Endometrium (tissue), 2 donors: Measurements from ENCODE around the gene ABCC6.
"Not testable (repeated sequence)": the region's sequence is repeated elsewhere in the genome, so short reads cannot be mapped to it uniquely, and the experiment has no call there.

Experiments used
- FAIRE-seq: peaks from 2 replicates; lab custom pipeline; 2012; peaks lifted over from hg19 to GRCh38; lab: Jason Lieb, UNC
- donor health status: control.
- donor health status: control.

Gene ABCC6

GRCh38 chr16:16190546-16190945, 32.7 kb downstream of the ABCC6 start:
- FAIRE-seq: no peak

- no peak for FAIRE-seq
These were observed 33.5 kb downstream of the ABCC6 start for GRCh38 chr16:16189842-16190241.

- no peak for FAIRE-seq
These were observed 34.5 kb downstream of the ABCC6 start for GRCh38 chr16:16188827-16189226.

- FAIRE-seq: no peak
These were observed 36.5 kb downstream of the ABCC6 start for GRCh38 chr16:16186820-16187219.

GRCh38 chr16:16185095-16185494, 38.2 kb downstream of the ABCC6 start:
- FAIRE-seq: no peak

- no peak for FAIRE-seq
These were observed 38.7 kb downstream of the ABCC6 start for GRCh38 chr16:16184594-16184993.

- no peak for FAIRE-seq
These were observed 39.7 kb downstream of the ABCC6 start for GRCh38 chr16:16183562-16183961.

- no peak for FAIRE-seq
These were observed 40.4 kb downstream of the ABCC6 start for GRCh38 chr16:16182918-16183317.

GRCh38 chr16:16181748-16182147, 41.5 kb downstream of the ABCC6 start:
- FAIRE-seq: not testable (repeated sequence)

GRCh38 chr16:16178455-16179162, 44.7 kb downstream of the ABCC6 start:
- FAIRE-seq: no peak

- no peak for FAIRE-seq
These were observed 47.0 kb downstream of the ABCC6 start for GRCh38 chr16:16176328-16176727.

GRCh38 chr16:16175296-16175695, 48.0 kb downstream of the ABCC6 start:
- FAIRE-seq: no peak

GRCh38 chr16:16172991-16173390, 50.3 kb downstream of the ABCC6 start:
- FAIRE-seq: no peak

- no peak for FAIRE-seq
These were observed 51.9 kb downstream of the ABCC6 start for GRCh38 chr16:16171332-16171919.

- no peak for FAIRE-seq
These were observed 53.7 kb downstream of the ABCC6 start for GRCh38 chr16:16169615-16170014.

- no peak for FAIRE-seq
These were observed 54.9 kb downstream of the ABCC6 start for GRCh38 chr16:16168431-16168830.

- no peak for FAIRE-seq
These were observed 55.4 kb downstream of the ABCC6 start for GRCh38 chr16:16167927-16168326.

- no peak for FAIRE-seq
These were observed 56.3 kb downstream of the ABCC6 start for GRCh38 chr16:16166949-16167348.

GRCh38 chr16:16166085-16166484, 57.2 kb downstream of the ABCC6 start:
- no peak for FAIRE-seq

GRCh38 chr16:16164243-16164642, 59.1 kb downstream of the ABCC6 start:
- FAIRE-seq: no peak

- no peak for FAIRE-seq
These were observed 59.7 kb downstream of the ABCC6 start for GRCh38 chr16:16163571-16163970.

GRCh38 chr16:16163109-16163508, 60.2 kb downstream of the ABCC6 start:
- no peak for FAIRE-seq

GRCh38 chr16:16162591-16162990, 60.7 kb downstream of the ABCC6 start:
- FAIRE-seq: no peak

- not testable (repeated sequence) for FAIRE-seq
These were observed 61.5 kb downstream of the ABCC6 start for GRCh38 chr16:16161840-16162239.
